Measurements from ENCODE around the gene STARD9. TPM values are rescaled to one million over a fixed set of nuclear protein-coding genes. Genes with fewer than 3 reads are reported as not detected.

STARD9 gene
- total and polyA plus RNA-seq, 2 of the 4 experiments (the other 2 are of a cell fraction) = 2.0 to 3.2 TPM

DNA sequence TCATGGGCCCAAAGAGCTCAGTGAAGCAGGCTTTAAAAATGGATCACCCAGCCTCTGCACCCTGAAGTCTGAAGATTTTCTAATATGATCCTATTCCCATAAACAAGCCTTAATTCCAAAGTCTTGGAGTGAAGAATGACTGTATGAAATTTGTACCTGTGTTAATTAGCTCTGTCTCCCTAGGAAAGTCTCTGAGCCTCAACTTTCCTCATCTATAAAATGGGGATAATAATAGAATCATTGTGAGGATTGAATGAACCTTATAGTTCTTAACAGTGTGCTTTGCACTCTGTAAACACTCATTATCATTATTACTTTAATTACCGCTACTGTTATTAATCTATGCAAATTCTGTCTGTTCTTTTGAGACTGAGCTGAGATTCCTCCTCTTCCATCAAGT, 99.6 kb downstream of the STARD9 start:
- CTCF ChIA-PET = no interaction called here
- Histone ChIP-seq H2BK20ac (ENCODE audit: low read depth, low read length) (no peak overlapping the region), H2AFZ (replicated peaks; ENCODE audit: low read length, poor library complexity) (no peak overlapping the region), H3K9me1 (ENCODE audit: insufficient read depth, low read length) (peaks cover 11% of the 10 kb centered on the region), H3K4ac (ENCODE audit: low read depth, low read length) (no peak overlapping the region), H4K8ac (ENCODE audit: low read depth in 2 of 2, low read length in 2 of 2) (no peak overlapping the region), H3K9ac (ENCODE audit: low read depth, low read length) (no peak overlapping the region), H3K14ac (replicated peaks; ENCODE audit: low read depth, low read length) (no peak overlapping the region), H3K4me2 (ENCODE audit: low read depth, low read length) (no peak overlapping the region), H2AK9ac (replicated peaks; ENCODE audit: low read depth, low read length, poor library complexity) (no peak overlapping the region), H3K36me3 (ENCODE audit: control insufficient read depth, insufficient read depth, low read length) (peaks cover 16% of the 10 kb centered on the region), H3K27me3 (ENCODE audit: control insufficient read depth, insufficient read depth, low read length) (no peaks in the 10 kb centered on the region), H2AK5ac (ENCODE audit: low read depth, low read length) (no peak overlapping the region), H3K18ac (ENCODE audit: low read depth, low read length) (no peak overlapping the region), H3K4me3 (ENCODE audit: insufficient read depth, low read depth, low read length) (no peak overlapping the region), H2BK15ac (ENCODE audit: low read depth, low read length) (no peak overlapping the region), H3K23ac (ENCODE audit: low read depth, low read length) (no peak overlapping the region), H2BK5ac (ENCODE audit: low read depth, low read length, poor library complexity, severe bottlenecking) (no peak overlapping the region), H2BK120ac (ENCODE audit: low read depth, low read length) (no peak overlapping the region), H3K56ac (ENCODE audit: extremely low read depth, insufficient read depth, low read length) (no peak overlapping the region), H3K9me3 (ENCODE audit: control insufficient read depth, insufficient read depth, low read length) (no peaks in the 10 kb centered on the region), H4K91ac (ENCODE audit: insufficient read depth, low read depth, low read length) (no peak overlapping the region), H3K79me1 (ENCODE audit: low read depth in 1 of 2, low read length in 2 of 2) (no peaks in the 10 kb centered on the region), H3K27ac (ENCODE audit: insufficient read depth, low read length) (no peak overlapping the region), H3K4me1 (ENCODE audit: control insufficient read depth, insufficient read depth, low read length) (peaks cover 2% of the 10 kb centered on the region; the same call in 1 of the 2 replicates), H4K5ac (ENCODE audit: low read depth, low read length) (no peak overlapping the region), H4K20me1 (ENCODE audit: insufficient read depth, low read length) (no peaks in the 10 kb centered on the region)
- in situ Hi-C loops (cut with MboI; ENCODE audit: low sequenced_read_pairs) (no loop called here), dilution Hi-C loops (cut with HindIII; ENCODE audit: low sequenced_read_pairs, unreplicated experiment) (no loop called here), intact Hi-C loops (cut with micrococcal nuclease) (no loop called here)
- TF ChIP-seq MXI1 (IDR thresholded peaks at IDR 0.05; ENCODE audit: borderline replicate concordance, low read depth, low read length) (no peak), MAZ (IDR thresholded peaks at IDR 0.05; ENCODE audit: borderline replicate concordance, low read depth, low read length) (no peak), ELK1 (IDR thresholded peaks at IDR 0.05; ENCODE audit: borderline replicate concordance, low read depth, low read length) (no peak), POLR2A (IDR thresholded peaks at IDR 0.05; ENCODE audit: low read depth, low read length) (no peak), SMC3 (IDR thresholded peaks at IDR 0.05; ENCODE audit: low read depth, low read length) (no peak), FOS (IDR thresholded peaks at IDR 0.05; ENCODE audit: low read depth, low read length) (no peak), NFE2L2 (IDR thresholded peaks at IDR 0.05; ENCODE audit: low read depth, low read length) (no peak), USF2 (IDR thresholded peaks at IDR 0.05; ENCODE audit: low read depth, low read length) (no peak), RCOR1 (IDR thresholded peaks at IDR 0.05; ENCODE audit: insufficient replicate concordance, low read length) (no peak), MAFK (IDR thresholded peaks at IDR 0.05; ENCODE audit: low read depth, low read length) (no peak), RFX5 (IDR thresholded peaks at IDR 0.05; ENCODE audit: low read depth, low read length) (no peak), RAD21 (IDR thresholded peaks at IDR 0.05; ENCODE audit: low read length) (no peak), CHD1 (IDR thresholded peaks at IDR 0.05; ENCODE audit: low read depth, low read length) (no peak), BHLHE40 (IDR thresholded peaks at IDR 0.05; ENCODE audit: low read depth, low read length) (no peak)
- TF ChIP-seq, protein P1, sequence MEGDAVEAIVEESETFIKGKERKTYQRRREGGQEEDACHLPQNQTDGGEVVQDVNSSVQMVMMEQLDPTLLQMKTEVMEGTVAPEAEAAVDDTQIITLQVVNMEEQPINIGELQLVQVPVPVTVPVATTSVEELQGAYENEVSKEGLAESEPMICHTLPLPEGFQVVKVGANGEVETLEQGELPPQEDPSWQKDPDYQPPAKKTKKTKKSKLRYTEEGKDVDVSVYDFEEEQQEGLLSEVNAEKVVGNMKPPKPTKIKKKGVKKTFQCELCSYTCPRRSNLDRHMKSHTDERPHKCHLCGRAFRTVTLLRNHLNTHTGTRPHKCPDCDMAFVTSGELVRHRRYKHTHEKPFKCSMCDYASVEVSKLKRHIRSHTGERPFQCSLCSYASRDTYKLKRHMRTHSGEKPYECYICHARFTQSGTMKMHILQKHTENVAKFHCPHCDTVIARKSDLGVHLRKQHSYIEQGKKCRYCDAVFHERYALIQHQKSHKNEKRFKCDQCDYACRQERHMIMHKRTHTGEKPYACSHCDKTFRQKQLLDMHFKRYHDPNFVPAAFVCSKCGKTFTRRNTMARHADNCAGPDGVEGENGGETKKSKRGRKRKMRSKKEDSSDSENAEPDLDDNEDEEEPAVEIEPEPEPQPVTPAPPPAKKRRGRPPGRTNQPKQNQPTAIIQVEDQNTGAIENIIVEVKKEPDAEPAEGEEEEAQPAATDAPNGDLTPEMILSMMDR (conservative IDR thresholded peaks at IDR 0.05; ENCODE audit: low read depth, low read length) = no peak
- no peak for DNase-seq
- no peak for ATAC-seq (ENCODE audit: low read depth)
- POLR2A ChIA-PET (ENCODE audit: unreplicated experiment) = no interaction called here
- no TSS peak for BruUV-seq (replicated peaks)
- WGBS, 2 experiments (ENCODE audit: extremely low coverage in 2 of 2, insufficient read length in 1 of 2) = no CpG with 5 or more reads among the region's 1 CpG

Measured in IMR-90 (cell line).